Activated CD8-positive, alpha-beta memory T cell treated with anti-CD3 and anti-CD28 coated beads for 48 hours (primary cell): Measurements from ENCODE around the gene NPIPA1.
"Not testable (repeated sequence)": the region's sequence is repeated elsewhere in the genome, so short reads cannot be mapped to it uniquely, and the experiment has no call there.

Experiments
- DNase-seq, 3 experiments: peaks; one replicate each; pipeline ENCODE4 v3.0.0-alpha.2; 2020; ENCODE audit warnings: low read depth in 2 of 3, low spot score in 2 of 3

The NPIPA1 gene

DNA sequence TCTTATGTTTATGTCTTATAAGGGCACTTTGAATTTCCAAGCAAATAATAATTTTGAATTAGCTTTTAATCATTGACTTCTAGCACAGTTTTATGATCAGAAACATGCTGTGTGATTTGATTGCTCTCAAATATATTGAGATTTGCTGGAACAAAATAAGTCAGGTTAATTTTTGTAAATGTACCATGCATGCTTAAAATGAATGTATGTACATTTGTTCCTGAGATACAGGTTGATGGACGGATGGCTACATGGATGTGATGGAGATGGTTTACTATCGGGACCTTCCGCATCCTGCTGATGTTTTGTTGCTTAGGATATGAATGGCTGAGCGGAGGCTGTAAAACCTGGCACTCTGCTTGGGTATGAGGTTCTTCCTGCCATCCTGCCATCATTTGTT is at the start of gene NPIPA1:
Gene NPIPA1 (plus strand): TSS at position 301 of the 400 bp plus-strand sequence. CDS start 0 bp downstream, at position 301.
- DNase-seq: not testable (repeated sequence)

DNA sequence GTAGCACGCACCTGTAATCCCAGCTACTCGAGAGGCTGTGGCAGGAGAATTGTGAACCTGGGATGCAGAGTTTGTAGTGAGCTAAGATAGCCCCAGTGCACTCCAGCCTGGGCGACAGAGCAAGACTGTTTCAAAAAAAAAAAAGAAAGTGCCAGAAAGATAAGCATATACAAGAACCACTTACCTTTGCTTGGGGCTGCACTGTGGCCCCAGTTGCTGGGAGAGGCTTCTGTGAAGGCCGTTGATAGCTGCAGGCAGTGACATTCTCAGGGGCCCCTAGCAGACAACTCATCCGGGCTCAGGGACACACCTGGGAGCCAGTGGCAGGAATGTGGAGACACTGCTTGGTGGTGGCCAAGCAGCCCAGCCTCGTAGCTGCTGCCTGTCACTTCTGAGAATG is 45.1 kb upstream of the NPIPA1 start:
- not testable (repeated sequence) for DNase-seq

DNA sequence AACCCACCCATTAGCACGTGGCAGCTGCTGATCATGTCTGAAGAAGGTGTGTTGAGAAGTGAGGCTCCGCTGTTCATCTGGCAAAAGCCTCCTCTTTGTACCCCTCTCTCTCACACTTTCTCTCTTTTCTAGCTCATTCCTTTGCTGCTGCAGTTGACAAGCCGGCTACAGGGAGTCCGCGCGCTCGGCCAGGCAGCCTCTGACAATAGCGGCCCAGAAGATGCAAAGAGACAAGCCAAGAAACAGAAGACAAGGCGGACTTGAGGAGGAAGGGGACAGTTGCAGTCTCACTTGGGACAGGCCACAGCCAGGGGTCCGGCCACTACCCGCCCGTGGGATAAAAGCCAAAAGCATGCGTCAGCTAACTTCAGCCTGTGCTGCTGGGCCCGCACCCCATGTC is 41.9 kb upstream of the NPIPA1 start:
- DNase-seq: not testable (repeated sequence)

DNA sequence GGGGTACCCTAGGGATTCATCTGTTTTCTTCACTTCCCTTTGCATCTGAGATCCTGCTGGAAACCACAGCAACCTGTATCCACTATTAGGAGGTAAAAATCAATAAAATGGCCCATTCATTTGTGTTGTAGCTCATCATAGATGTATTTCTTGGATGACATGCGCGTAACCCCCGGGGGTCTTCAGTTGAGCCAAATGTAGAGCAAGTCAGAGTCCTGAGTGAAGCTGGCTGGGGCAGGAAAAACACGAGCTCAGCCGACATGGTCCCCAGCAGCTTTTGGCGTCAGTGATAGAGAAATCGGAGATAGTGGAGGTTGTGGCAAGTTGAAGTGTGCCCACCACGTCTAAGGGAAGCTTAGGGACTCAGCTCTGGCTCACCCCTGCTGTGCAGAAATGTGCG is 41.2 kb upstream of the NPIPA1 start:
- DNase-seq: not testable (repeated sequence)

DNA sequence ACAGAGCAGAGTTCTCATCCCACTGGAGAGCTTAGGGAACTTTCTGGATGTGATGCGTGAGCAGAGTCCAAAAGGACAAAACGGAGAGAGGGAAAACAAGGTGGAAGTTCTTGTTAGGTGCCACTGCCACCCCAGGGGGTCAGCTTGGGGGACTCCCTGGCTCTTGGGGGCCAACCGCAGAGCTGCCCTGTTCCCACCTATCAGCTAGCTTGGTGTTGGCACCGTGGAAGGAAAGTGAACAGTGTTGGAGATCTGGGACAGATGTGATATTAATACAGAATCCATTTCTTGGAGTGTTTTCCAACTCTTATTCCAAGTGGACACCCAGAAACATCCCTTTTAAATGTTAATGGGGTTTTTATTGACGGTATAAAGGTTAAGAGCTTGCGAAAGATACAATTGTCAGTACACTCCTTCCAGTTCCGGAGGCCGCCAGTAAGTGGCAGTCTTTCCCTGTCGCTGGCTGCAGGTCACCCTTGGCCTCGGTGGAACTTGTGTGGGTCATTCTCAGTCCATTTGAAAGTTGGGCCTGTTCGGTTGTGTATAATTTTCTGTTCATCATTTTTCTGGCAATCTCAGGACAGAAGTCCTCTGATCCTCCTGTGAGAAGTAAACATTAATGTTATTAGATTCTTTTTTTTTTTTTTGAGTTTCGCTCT is 40.1 kb upstream of the NPIPA1 start:
- not testable (repeated sequence) for DNase-seq

DNA sequence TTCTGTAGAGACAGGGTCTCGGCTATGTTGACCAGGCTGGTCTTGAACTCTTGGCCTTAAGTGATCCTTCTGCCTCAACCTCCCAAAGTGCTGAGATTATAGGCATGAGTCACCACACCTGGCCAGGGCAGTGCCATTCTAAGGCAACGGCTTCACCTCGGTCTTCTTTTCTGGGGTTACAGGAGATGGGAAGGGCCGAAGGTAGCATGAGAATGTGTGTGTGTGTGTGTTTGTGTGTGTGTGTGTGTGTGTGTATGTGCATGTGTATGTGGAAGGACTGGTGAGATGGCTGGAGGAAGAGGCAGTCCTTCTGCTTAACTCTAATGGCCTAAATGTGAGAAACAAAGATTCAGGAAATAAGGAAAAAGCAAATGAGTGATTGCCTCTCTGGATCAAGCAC is 39.1 kb upstream of the NPIPA1 start:
- DNase-seq: not testable (repeated sequence)

DNA sequence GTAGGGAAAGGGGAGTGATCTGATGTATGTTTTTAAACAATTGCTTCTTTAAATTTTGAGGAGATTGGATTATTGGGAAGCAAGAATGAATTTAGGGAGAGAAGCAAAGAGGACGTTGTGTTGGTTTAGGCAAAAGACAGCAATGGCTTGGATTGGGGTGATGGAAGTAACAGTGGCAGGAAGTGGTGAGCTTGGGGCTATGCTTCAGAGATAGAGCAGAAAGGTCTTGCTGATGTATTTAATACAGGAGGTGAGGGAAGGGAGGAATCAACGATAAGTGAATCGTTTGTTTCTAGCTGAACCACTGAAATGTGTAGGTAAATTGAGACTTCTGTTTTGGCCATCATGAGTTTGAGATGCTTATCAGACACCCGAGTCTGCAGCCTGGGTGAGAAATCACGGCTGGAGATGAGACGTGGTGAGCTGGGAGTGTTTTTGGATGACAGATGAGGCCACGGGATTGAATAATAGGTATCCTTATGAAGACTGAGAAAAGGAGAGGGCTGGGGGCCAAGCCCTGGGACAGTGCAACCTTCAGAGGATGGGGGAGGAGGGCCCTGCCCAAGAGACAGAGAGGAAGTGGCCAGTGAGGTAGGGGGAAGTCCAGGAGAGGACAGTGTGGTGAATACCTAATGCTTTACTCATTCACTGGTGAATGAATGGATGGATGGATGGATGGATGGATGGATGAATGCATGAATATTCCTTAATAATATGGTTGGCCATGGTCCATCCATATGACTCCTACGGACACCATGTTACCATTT is 33.9 kb upstream of the NPIPA1 start:
- DNase-seq: not testable (repeated sequence)

DNA sequence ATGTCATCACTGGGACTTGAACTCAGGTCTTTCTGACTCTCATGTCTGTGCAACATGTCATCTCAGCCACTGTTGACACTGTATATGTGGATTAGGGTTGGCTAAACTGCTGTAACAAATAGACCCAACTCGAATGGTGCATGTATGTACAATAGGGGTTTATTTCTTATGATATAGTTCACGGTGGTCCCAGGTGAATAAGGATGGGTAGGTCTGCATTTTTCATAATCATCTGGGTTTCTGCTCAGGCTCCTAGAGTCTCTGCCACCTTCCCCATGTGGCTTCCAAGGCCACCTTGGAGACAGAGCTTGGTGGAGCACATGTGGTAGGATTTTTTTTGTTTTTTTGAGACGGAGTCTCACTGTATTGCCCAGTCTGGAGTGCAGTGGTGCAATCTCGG is 27.5 kb upstream of the NPIPA1 start:
- not testable (repeated sequence) for DNase-seq

DNA sequence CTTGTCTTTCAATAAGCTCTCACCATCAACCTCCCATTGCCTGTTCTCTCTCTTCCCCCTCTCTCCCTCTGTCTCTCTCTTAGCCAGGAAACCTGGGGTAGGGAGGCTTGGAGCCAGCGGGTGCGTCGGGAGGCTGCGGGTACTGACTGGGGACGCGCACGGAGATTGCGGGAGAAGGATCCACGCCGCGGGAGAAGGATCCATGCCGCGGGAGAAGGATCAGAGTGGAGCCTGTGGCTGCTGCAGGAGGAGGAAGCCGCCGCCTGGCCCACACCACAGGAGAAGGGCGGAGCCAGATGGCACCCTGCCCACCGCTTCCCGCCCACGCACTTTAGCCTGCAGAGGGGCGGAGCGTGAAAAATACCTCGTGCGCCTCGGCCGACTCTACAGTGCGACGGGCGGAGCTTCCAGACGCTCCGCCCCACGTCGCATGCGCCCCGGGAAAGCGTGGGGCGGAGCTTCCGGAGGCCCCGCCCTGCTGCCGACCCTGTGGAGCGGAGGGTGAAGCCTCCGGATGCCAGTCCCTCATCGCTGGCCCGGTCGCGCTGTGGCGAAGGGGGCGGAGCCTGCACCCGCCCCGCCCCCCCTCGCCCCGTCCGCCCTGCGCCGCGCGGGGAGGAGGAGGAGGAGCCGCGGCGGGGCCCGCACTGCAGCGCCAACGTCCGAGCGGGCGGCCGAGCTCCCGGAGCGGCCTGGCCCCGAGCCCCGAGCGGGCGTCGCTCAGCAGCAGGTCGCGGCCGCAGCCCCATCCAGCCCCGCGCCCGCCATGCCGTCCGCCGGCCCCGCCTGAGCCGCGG is 26.2 kb upstream of the NPIPA1 start:
- not testable (repeated sequence) for DNase-seq

DNA sequence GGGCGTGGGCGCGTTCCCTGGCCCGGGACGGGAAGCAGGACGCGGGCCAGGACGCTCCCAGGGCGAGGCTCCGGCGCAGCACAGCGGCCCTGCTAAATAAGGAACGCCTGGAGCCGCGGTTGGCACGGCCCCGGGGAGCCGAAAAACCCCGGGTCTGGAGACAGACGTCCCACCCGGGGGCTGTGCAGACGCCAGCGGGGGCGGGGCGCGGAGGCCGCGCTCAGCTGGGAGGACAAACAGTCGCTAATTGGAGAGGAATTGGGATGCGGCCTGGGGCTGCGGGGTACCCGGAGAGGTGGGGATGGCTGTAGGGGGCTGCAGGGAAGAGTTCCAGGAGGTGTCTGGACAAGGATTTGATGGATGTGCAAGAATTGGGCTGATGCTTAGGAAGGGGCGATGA is 25.3 kb upstream of the NPIPA1 start:
- DNase-seq: peak in 2 of 3 experiments; percentile 38 to 51

DNA sequence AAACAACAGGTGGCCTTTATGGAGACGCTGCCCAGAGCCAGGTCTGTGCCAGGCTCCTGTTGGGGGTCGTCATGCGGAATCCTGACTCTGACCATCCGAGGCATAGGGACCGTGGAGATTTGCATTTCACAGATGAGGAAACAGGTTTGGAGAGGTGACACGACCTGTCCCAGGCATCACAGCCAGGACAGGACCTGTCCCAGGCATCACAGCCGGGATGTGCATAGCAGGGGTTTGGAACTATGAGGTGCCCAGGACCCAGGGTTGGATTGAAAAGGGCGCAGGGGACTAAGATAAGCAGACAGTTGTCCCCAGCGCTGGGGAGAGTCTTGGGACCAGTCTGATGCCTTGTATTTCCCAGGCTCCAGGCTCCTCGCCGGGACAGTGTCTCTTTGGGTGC is 24.7 kb upstream of the NPIPA1 start:
- not testable (repeated sequence) for DNase-seq

DNA sequence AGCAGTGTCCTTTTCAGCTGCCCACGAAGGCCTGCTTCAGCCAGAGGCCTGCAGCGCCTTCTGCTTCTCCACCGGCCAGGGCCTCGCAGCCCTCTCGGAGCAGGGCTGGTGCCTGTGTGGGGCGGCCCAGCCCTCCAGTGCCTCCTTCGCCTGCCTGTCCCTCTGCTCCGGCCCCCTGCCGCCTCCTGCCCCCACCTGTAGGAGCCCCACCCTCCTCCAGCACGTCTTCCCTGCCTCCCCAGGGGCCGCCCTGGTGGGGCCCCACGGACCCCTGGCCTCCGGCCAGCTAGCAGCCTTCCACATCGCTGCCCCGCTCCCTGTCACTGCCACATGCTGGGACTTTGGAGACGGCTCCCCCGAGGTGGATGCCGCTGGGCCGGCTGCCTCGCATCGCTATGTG is 18.7 kb upstream of the NPIPA1 start:
- DNase-seq: not testable (repeated sequence)

DNA sequence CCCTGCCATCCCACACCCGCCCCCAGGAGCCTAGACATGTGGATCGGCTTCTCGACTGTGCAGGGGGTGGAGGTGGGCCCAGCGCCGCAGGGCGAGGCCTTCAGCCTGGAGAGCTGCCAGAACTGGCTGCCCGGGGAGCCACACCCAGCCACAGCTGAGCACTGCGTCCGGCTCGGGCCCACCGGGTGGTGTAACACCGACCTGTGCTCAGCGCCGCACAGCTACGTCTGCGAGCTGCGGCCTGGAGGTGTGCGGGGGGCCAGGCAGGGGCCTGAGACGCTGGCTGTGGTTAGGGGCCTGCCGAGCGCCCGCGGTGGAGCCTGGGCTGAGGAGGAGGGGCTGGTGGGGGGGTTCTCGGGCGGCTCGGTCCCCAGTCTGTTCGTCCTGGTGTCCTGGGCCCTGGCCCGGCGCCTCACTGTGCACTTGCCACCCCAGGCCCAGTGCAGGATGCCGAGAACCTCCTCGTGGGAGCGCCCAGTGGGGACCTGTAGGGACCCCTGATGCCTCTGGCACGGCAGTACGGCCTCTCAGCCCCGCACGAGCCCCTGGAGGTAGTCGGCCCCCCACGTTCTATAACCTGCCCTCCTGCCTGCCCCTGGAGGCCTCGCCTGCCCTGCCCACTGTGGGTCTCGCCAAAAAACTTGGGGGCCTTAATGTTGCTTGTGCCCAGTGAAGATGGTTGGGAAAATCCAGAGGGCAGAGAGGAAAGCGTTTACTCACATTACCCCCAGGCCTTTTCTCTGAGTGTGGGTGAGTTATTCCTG is 17.2 kb upstream of the NPIPA1 start:
- DNase-seq: not testable (repeated sequence)

DNA sequence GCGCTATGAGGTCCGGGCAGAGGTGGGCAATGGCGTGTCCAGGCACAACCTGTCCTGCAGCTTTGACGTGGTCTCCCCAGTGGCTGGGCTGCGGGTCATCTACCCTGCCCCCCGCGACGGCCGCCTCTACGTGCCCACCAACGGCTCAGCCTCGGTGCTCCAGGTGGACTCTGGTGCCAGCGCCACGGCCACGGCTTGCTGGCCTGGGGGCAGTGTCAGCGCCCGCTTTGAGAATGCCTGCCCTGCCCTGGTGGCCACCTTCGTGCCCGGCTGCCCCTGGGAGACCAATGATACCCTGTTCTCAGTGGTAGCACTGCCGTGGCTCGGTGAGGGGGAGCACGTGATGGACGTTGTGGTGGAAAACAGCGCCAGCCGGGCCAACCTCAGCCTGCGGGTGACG is 15.0 kb upstream of the NPIPA1 start:
- not testable (repeated sequence) for DNase-seq

DNA sequence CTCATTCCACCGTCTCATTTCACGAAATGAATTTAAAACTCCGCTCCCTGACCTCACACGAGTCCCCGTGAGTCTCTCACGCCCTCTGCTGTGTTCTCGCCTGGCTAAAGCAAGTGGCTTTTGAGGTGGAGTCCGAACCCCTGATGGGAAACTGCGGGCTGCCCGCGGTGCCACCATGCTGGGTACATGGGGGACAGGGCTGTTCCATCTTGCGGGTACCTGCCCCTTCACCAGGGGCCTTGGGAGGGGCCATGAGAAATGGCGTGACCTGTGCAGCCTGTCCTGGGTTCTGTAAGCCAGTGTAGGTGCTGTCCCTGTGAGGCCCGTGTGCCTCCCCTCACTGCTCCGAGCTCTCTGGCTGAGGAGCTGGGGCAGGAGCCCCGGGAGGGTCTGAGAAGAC is 14.3 kb upstream of the NPIPA1 start:
- DNase-seq: not testable (repeated sequence)

DNA sequence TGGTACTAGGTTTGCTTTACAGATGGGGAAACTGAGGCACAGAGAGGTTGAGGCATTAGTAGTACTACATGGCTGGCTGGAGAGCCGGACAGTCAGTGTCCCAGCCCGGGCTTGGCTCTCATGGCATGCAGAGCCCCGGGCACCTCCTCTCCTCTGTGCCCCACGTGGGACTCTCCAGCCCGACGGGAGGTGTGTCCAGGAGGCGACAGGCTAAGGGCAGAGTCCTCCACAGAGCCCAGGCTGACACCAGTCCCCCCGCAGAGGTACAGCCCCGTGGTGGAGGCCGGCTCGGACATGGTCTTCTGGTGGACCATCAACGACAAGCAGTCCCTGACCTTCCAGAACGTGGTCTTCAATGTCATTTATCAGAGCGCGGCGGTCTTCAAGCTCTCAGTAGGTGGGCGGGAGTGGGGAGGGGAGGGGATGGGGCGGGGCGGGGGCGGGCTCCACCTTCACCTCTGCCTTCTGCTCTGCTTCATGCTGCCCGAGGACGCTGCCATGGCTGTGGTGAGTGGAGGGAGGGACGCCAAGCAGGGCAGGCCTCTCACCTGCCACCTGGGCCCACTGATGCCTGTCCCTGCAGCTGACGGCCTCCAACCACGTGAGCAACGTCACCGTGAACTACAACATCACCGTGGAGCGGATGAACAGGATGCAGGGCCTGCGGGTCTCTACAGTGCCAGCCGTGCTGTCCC is 13.7 kb upstream of the NPIPA1 start:
- DNase-seq: not testable (repeated sequence)

DNA sequence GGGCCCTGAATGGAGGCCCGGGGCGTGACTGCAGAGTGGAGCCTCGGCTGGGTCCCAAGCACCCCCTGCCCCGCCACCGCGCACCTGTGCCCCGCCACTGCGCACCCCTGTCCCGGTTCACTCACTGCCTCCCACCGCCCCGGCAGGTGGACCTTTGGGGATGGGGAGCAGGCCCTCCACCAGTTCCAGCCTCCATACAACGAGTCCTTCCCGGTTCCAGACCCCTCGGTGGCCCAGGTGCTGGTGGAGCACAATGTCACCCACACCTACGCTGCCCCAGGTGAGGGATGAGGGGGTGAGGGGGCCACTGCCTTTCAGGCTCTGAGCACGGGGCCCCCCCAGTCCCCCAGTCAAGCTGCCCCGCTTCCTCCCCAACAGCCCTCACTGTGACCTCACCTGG is 12.9 kb upstream of the NPIPA1 start:
- not testable (repeated sequence) for DNase-seq

DNA sequence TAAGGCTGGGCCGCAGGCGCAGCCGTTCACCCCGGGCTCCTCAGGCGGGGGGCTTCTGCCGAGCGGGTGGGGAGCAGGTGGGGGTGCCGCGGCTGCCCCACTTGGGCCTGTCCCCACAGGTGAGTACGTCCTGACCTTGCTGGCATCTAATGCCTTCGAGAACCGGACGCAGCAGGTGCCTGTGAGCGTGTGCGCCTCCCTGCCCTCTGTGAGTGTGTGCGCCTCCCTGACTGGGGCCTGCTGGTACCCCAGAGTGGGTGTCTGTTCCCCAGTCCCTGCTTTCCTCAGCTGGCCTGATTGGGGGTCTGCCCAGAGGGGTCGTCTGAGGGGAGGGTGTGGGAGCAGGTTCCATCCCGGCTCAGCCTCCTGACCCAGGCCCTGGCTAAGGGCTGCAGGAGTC is 12.3 kb upstream of the NPIPA1 start:
- not testable (repeated sequence) for DNase-seq

DNA sequence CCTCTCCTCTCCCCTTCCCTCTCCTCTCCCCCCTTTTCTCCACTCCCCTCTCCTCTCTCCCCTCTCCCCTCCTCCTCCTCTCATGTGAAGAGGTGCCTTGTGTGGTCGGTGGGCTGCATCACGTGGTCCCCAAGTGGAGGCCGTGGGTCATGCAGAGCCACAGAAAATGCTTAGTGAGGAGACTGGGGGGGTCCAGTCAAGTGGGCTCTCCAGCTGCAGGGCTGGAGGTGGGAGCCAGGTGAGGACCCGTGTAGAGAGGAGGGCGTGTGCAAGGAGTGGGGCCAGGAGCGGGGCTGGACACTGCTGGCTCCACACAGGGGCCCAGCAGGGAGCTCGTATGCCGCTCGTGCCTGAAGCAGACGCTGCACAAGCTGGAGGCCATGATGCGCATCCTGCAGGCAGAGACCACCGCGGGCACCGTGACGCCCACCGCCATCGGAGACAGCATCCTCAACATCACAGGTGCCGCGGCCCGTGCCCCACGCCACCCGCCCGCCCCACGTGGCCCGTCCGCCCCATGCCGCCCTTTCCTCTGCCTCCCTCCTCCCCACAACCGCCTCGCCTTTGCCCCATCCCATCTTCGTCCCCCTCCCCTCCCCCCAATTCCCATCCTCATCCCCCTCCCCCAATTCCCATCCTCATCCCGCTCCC is 9.1 kb upstream of the NPIPA1 start:
- not testable (repeated sequence) for DNase-seq

DNA sequence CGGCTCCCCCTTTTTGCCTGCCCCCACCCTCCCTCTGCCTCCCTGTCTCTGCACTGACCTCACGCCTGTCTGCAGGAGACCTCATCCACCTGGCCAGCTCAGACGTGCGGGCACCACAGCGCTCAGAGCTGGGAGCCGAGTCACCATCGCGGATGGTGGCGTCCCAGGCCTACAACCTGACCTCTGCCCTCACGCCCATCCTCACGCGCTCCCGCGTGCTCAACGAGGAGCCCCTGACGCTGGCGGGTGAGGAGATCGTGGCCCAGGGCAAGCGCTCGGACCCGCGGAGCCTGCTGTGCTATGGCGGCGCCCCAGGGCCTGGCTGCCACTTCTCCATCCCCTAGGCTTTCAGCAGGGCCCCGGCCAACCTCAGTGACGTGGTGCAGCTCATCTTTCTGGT is 8.1 kb upstream of the NPIPA1 start:
- DNase-seq: not testable (repeated sequence)
